Hepatocyte (in vitro differentiated cells): ENCODE results near the gene ITSN1. TPM values are rescaled to one million over a fixed set of nuclear protein-coding genes. Genes with fewer than 3 reads are reported as not detected.
A peak's percentile ranks its signal among the peaks of the same experiment; 100 is the strongest.

ENCODE experiments used
- DNase-seq: peaks from one replicate; pipeline ENCODE4 v3.0.0-alpha.2; 2016; ENCODE audit warnings: low spot score
- H2AFZ ChIP-seq: fragments of 200-600 bp; sonication (generic); 2 replicates; pipeline ENCODE4 v1.6.0; 2016; ENCODE audit warnings: antibody characterized with exemption, mild to moderate bottlenecking
- H3K27ac ChIP-seq: fragments of 200-600 bp; sonication (generic); 2 replicates; pipeline ENCODE4 v1.5.1; 2016; ENCODE audit warnings: mild to moderate bottlenecking
- H3K27me3 ChIP-seq: fragments of 200-600 bp; sonication (generic); 2 replicates; pipeline ENCODE4 v1.6.1; 2016
- H3K36me3 ChIP-seq: fragments of 200-600 bp; sonication (generic); replicated peaks from 2 replicates; pipeline ENCODE4 v1.5.1; 2016; ENCODE audit warnings: low read depth; ENCODE audit not compliant: insufficient read depth
- H3K4me1 ChIP-seq: fragments of 200-600 bp; sonication (generic); 2 replicates; pipeline ENCODE4 v1.5.1; 2016; ENCODE audit warnings: mild to moderate bottlenecking, moderate library complexity; ENCODE audit not compliant: insufficient read depth
- H3K4me2 ChIP-seq: fragments of 200-600 bp; sonication (generic); 2 replicates; pipeline ENCODE4 v1.6.0; 2016
- H3K4me3 ChIP-seq: fragments of 200-600 bp; sonication (generic); 2 replicates; pipeline ENCODE4 v1.5.1; 2016; ENCODE audit warnings: mild to moderate bottlenecking
- H3K79me2 ChIP-seq: fragments of 200-600 bp; sonication (generic); 2 replicates; pipeline ENCODE4 v1.6.0; 2017; ENCODE audit warnings: mild to moderate bottlenecking
- H3K9me2 ChIP-seq: fragments of 200-600 bp; sonication (generic); replicated peaks from 2 replicates; pipeline ENCODE4 v1.6.0; 2017; ENCODE audit warnings: mild to moderate bottlenecking; ENCODE audit not compliant: insufficient read depth
- H3K9me3 ChIP-seq: fragments of 200-600 bp; sonication (generic); 2 replicates; pipeline ENCODE4 v1.5.1; 2016; ENCODE audit warnings: low read depth, mild to moderate bottlenecking
- H4K20me1 ChIP-seq: fragments of 200-600 bp; sonication (generic); 2 replicates; pipeline ENCODE4 v1.6.0; 2016; ENCODE audit warnings: mild to moderate bottlenecking; ENCODE audit not compliant: insufficient read depth, poor library complexity, severe bottlenecking
- EZH2 ChIP-seq: fragments of 200-600 bp; sonication (generic); IDR thresholded peaks from 2 replicates; pipeline ENCODE4 v1.6.1; 2016; ENCODE audit warnings: antibody characterized with exemption, mild to moderate bottlenecking, borderline replicate concordance
- EZH2phosphoT487 ChIP-seq: fragments of 200-600 bp; sonication (generic); IDR thresholded peaks from one replicate; pipeline ENCODE4 v1.6.1; 2018; ENCODE audit warnings: antibody characterized with exemption, mild to moderate bottlenecking, low read depth, moderate library complexity; ENCODE audit not compliant: unreplicated experiment, severe bottlenecking
- WGBS: methylation state at CpG from one replicate; pipeline ENCODE4 v1.1.6; 2016; ENCODE audit warnings: low lambda C conversion rate; ENCODE audit errors: missing lambda C conversion rate; 5-methylcytosine and 5-hydroxymethylcytosine counted together
- polyA plus RNA-seq: library from polyadenylated mRNA; unstranded; fragments of >200 nt; fragmentation: Nextera tagmentation; extraction: Ambion mirVana; gene quantifications from 2 replicates; pipeline ENCODE4 v1.2.1, GENCODE V29; 2016
- total RNA-seq: library from RNA; depleted of rRNA; stranded (reverse); fragments of >200 nt; gene quantifications from 2 replicates; pipeline ENCODE4 v1.2.3, GENCODE V29; 2014
- TF ChIP-seq, protein P1 (sequence below): fragments of 200-600 bp; sonication (generic); IDR thresholded peaks from 2 replicates; pipeline ENCODE4 v1.5.1; 2016; ENCODE audit warnings: antibody characterized with exemption, mild to moderate bottlenecking; ENCODE audit not compliant: poor library complexity

The ITSN1 gene
- total and polyA plus RNA-seq, 2 experiments from 2014 or later = 43.6 to 46.0 TPM

DNA sequence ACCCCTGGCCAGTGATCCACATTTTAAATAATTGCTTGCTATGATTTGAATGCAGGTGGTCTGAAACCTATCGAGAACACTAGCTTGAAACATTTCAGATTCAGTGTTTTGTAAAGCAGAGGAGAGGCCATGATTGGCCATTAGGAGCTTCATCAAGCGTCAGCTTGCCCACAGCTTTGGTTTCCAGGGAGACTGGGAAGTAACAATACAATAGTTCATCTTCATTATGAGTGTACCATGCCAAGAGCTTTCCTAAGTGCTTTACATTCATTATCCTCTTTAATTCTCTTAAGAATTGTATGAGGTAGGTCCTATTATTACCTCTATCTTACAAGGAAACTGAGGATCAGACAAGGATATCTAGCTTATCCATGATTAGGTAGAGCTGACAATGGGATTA, 301.0 kb downstream of the ITSN1 start:
- Histone ChIP-seq H3K79me2 (no peaks in the 10 kb centered on the region), H3K36me3 (no peaks in the 10 kb centered on the region), H3K9me3 (no peaks in the 10 kb centered on the region), H3K4me2 (no peak overlapping the region), H3K4me1 (peaks cover 17% of the 10 kb centered on the region), H3K9me2 (no peaks in the 10 kb centered on the region), H3K4me3 (no peak overlapping the region), H3K27me3 (no peaks in the 10 kb centered on the region), H4K20me1 (no peaks in the 10 kb centered on the region), H3K27ac (no peak overlapping the region), H2AFZ (no peak overlapping the region)
- TF ChIP-seq EZH2 (no peak), EZH2phosphoT487 (no peak)
- TF ChIP-seq, protein P1, sequence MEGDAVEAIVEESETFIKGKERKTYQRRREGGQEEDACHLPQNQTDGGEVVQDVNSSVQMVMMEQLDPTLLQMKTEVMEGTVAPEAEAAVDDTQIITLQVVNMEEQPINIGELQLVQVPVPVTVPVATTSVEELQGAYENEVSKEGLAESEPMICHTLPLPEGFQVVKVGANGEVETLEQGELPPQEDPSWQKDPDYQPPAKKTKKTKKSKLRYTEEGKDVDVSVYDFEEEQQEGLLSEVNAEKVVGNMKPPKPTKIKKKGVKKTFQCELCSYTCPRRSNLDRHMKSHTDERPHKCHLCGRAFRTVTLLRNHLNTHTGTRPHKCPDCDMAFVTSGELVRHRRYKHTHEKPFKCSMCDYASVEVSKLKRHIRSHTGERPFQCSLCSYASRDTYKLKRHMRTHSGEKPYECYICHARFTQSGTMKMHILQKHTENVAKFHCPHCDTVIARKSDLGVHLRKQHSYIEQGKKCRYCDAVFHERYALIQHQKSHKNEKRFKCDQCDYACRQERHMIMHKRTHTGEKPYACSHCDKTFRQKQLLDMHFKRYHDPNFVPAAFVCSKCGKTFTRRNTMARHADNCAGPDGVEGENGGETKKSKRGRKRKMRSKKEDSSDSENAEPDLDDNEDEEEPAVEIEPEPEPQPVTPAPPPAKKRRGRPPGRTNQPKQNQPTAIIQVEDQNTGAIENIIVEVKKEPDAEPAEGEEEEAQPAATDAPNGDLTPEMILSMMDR = no peak
- no peak for DNase-seq
- 100% methylated on average over 2 of the region's 2 CpGs for WGBS

DNA sequence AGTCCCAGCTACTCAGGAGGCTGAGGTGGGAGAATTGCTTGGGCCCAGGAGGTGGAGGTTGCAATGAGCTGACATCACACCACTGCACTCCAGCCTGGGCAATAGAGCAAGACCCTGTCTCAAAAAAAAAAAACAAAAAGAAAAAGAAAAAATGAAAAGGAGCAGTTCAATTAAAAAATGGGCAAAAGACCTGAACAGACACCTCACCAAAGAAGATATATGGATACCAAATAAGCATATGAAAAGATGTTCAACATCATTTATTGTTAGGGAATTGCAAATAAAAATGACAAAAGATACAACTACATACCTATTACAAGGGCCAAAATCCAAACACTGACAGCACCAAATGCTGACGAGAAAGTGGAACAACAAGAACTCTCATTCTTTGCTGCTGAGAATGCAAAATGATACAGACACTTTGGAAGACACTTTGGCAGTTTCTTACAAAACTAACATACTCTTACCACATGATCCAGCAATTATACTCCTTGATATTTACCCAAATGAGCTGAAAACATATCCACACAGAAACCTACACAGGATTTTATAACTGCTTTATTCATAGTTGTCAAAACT, 302.0 kb downstream of the ITSN1 start:
- 97% methylated on average over 1 of the region's 1 CpG for WGBS
- no peak for DNase-seq
- Histone ChIP-seq H3K79me2 (no peaks in the 10 kb centered on the region), H3K27ac (no peak overlapping the region), H3K4me1 (peaks cover 26% of the 10 kb centered on the region), H4K20me1 (no peaks in the 10 kb centered on the region), H3K36me3 (no peaks in the 10 kb centered on the region), H3K9me3 (no peaks in the 10 kb centered on the region), H3K4me2 (no peak overlapping the region), H3K9me2 (no peaks in the 10 kb centered on the region), H2AFZ (no peak overlapping the region), H3K4me3 (no peak overlapping the region), H3K27me3 (no peaks in the 10 kb centered on the region)
- TF ChIP-seq, protein P1 = no peak
- no peak for TF ChIP-seq EZH2
- no peak for TF ChIP-seq EZH2phosphoT487

DNA sequence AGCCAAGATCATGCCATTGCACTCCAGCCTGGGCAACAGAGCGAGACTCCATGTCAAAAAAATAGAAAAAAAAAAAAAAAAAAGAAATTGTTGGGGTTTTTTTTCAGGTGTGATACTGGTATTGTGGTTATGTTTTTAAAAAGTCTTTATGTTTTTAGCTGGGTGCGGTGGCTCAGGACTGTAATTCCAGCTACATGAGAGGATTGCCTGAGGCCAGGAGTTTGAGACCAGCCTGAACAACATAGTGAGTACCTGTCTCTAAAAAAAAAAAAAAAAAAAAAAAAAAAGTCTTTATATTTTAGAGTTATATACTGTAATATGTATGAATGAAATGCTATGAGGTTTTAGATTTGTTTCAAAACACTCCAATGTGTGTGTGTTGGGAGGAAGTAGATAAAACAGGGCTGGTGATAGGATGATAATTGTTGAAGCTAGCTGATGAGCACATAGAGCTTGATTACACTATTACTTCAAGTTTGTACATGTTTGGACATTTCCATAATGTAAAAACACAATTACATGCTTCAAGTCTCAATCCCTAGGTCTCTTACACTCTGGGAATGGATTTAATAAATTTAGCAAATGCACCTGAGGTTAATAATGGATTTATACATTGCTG, 303.5 kb downstream of the ITSN1 start:
- Histone ChIP-seq H3K36me3 (no peaks in the 10 kb centered on the region), H2AFZ (no peak overlapping the region), H4K20me1 (no peaks in the 10 kb centered on the region), H3K27me3 (no peaks in the 10 kb centered on the region), H3K79me2 (no peaks in the 10 kb centered on the region), H3K27ac (peak overlapping the region; percentile 90), H3K9me3 (no peaks in the 10 kb centered on the region), H3K4me3 (no peak overlapping the region), H3K9me2 (no peaks in the 10 kb centered on the region), H3K4me1 (peaks cover 23% of the 10 kb centered on the region), H3K4me2 (no peak overlapping the region)
- 95% methylated on average over 2 of the region's 2 CpGs for WGBS
- TF ChIP-seq, protein P1 = no peak
- TF ChIP-seq EZH2 (no peak), EZH2phosphoT487 (no peak)
- DNase-seq = no peak
